Measurements from ENCODE around the gene NSRP1. TPM values are rescaled to one million over a fixed set of nuclear protein-coding genes. Genes with fewer than 3 reads are reported as not detected.

The NSRP1 gene
- total RNA-seq, 1 donor from 2014 or later, result 44.2 TPM

DNA sequence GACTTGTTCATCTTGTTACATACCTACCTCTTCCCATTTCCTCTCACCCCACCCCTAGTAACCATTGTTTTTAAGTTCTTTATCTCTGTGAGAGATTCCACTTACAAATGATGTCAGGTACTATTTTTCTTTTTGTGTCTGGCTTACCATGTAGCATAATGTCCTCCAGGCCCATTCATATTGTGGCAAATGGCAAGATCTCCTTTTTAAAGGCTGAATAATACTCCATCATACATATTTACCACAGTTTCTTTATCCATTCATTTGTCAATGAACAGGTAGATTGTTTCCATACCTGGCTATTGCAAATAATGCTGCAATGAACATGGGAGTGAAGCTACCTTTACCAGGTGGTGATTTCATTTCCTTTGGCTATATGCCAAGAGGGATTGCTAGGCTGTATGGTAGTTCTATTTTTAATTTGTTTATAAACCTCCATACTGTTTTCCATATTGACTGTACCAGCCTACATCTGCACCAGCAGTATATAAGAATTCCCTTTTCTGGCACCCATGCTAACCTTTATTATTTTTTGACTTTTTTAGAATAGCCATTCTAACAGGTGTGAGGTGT, 53.9 kb downstream of the NSRP1 start:
- ChIA-PET POLR2A (no interaction called here), CTCF (no interaction called here)
- intact Hi-C loops (cut with micrococcal nuclease), result no loop called here
- H3K36me3 Mint-ChIP-seq (ENCODE audit: low read depth), result peaks cover 42% of the 10 kb centered on the region
- DNase-seq, result no peak
- no peaks in the 10 kb centered on the region for H3K9me3 Mint-ChIP-seq
- TF ChIP-seq, protein P1, sequence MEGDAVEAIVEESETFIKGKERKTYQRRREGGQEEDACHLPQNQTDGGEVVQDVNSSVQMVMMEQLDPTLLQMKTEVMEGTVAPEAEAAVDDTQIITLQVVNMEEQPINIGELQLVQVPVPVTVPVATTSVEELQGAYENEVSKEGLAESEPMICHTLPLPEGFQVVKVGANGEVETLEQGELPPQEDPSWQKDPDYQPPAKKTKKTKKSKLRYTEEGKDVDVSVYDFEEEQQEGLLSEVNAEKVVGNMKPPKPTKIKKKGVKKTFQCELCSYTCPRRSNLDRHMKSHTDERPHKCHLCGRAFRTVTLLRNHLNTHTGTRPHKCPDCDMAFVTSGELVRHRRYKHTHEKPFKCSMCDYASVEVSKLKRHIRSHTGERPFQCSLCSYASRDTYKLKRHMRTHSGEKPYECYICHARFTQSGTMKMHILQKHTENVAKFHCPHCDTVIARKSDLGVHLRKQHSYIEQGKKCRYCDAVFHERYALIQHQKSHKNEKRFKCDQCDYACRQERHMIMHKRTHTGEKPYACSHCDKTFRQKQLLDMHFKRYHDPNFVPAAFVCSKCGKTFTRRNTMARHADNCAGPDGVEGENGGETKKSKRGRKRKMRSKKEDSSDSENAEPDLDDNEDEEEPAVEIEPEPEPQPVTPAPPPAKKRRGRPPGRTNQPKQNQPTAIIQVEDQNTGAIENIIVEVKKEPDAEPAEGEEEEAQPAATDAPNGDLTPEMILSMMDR (IDR thresholded peaks at IDR 0.05), result no peak
- no peak overlapping the region for H3K4me3 Mint-ChIP-seq
- H3K27me3 Mint-ChIP-seq, result no peaks in the 10 kb centered on the region
- H3K4me1 Mint-ChIP-seq, result peaks cover 22% of the 10 kb centered on the region
- H3K27ac Mint-ChIP-seq, result no peak overlapping the region
- ATAC-seq (ENCODE audit: low read depth), result no peak

DNA sequence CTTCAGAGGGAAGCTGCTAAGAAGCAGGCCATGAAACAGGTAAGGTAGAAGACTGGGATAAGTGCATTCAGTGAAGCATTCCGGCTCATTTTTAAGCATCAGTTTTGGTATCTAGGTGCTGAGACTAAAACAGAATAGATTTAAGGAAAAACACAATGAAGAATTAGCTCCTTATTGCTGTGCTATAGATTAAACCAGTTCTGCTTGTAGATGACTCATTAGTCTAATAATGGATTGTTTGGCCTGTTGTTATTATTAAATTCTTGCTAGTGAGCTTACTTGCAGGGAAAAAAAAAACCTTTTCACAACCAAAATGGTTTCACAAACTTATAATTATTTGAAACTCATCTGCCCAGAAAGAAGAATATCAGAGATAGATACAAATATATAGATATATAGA, 55.9 kb downstream of the NSRP1 start:
- H3K9me3 Mint-ChIP-seq, result no peaks in the 10 kb centered on the region
- no peak overlapping the region for H3K27ac Mint-ChIP-seq
- ChIA-PET POLR2A (interaction anchor here (0.6 to 0.7 kb wide), 2 partner anchors 10 to 40 kb away, joined by 3 read pairs; no protein-coding TSS in a partner anchor), CTCF (interaction anchor here (1.3 kb wide), 1 partner anchor 48 kb away, joined by 5 read pairs; no protein-coding TSS in a partner anchor)
- ATAC-seq (ENCODE audit: low read depth) (no peak), DNase-seq (no peak)
- H3K27me3 Mint-ChIP-seq, result no peaks in the 10 kb centered on the region
- TF ChIP-seq, protein P1 (IDR thresholded peaks at IDR 0.05), result no peak
- no peak overlapping the region for H3K4me3 Mint-ChIP-seq
- H3K36me3 Mint-ChIP-seq (ENCODE audit: low read depth), result peaks cover 53% of the 10 kb centered on the region
- intact Hi-C loops (cut with micrococcal nuclease), result no loop called here
- peaks cover 6% of the 10 kb centered on the region for H3K4me1 Mint-ChIP-seq

DNA sequence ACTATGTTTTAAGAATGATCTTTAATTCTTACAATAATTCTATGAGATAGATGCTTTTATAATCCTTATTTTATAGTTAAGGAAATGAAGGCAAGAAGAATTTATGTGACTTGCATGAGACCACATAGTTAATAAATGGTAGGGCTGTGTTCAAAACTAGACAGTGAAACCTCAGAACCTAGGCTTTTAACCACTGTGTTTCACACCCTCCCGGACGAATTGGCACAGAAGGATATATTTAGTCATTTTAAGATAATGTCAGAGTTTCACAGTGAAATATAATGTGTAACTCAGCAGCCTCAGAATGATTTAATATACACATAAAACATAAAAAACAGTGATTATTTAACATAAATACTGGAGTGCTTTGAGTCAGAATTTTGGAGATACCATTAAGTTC, 57.0 kb downstream of the NSRP1 start:
- ChIA-PET CTCF (no interaction called here), POLR2A (no interaction called here)
- H3K9me3 Mint-ChIP-seq, result no peaks in the 10 kb centered on the region
- intact Hi-C loops (cut with micrococcal nuclease), result no loop called here
- TF ChIP-seq, protein P1 (IDR thresholded peaks at IDR 0.05), result no peak
- ATAC-seq (ENCODE audit: low read depth) (no peak), DNase-seq (no peak)
- no peak overlapping the region for H3K4me3 Mint-ChIP-seq
- H3K27me3 Mint-ChIP-seq, result no peaks in the 10 kb centered on the region
- peaks cover 60% of the 10 kb centered on the region for H3K36me3 Mint-ChIP-seq (ENCODE audit: low read depth)
- H3K27ac Mint-ChIP-seq, result no peak overlapping the region
- H3K4me1 Mint-ChIP-seq, result peaks cover 6% of the 10 kb centered on the region

DNA sequence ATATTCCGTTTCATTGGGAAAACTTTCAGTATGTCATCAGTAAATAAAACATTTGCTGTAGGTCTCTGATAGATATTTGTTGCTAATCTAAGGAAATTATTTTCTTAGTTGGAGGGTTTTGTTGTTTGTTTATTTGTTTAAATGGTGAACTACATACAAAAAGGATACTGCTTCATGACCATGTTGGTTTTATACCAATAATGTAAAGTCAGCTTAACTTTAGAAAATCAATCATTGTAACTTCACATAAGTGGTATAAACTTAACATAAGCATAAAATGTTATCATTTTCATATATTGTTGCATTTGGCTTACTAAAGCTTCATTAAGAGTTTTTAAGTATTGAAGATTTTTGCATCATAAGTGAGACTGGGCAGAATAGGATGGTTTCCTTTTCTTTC, 57.9 kb downstream of the NSRP1 start:
- Mint-ChIP-seq H3K4me3 (no peak overlapping the region), H3K36me3 (ENCODE audit: low read depth) (peaks cover 63% of the 10 kb centered on the region), H3K27me3 (no peaks in the 10 kb centered on the region), H3K9me3 (no peaks in the 10 kb centered on the region), H3K4me1 (peaks cover 4% of the 10 kb centered on the region), H3K27ac (no peak overlapping the region)
- ChIA-PET CTCF (interaction anchor here (1.2 kb wide), 1 partner anchor 70 kb away, joined by 3 read pairs; no protein-coding TSS in a partner anchor), POLR2A (no interaction called here)
- ATAC-seq (ENCODE audit: low read depth), result no peak
- no peak for DNase-seq
- TF ChIP-seq, protein P1 (IDR thresholded peaks at IDR 0.05), result no peak
- intact Hi-C loops (cut with micrococcal nuclease), result no loop called here

DNA sequence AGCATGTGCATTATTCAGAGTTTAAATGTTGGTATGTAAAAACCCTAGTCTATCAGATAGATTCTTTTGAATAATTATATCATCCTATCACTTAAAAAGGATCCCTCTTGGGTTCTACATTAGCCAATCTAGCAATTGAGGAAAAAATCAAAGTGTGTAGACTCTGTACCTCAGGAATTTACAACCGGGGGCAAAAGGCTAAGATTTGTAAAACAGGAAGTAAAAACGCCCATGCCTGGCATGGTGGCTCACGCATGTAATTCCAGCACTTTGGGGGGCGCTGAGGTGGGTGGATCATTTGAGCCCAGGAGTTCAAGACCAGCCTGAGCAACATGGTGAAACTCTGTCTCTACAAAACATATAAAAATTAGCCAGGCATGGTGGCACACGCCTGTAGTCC, 60.2 kb downstream of the NSRP1 start:
- TF ChIP-seq, protein P1 (IDR thresholded peaks at IDR 0.05), result no peak
- DNase-seq, result no peak
- Mint-ChIP-seq H3K4me1 (no peaks in the 10 kb centered on the region), H3K36me3 (ENCODE audit: low read depth) (peaks cover 75% of the 10 kb centered on the region), H3K27ac (no peak overlapping the region), H3K27me3 (no peaks in the 10 kb centered on the region), H3K4me3 (no peak overlapping the region), H3K9me3 (no peaks in the 10 kb centered on the region)
- ATAC-seq (ENCODE audit: low read depth), result no peak
- POLR2A ChIA-PET, result no interaction called here
- CTCF ChIA-PET, result no interaction called here
- intact Hi-C loops (cut with micrococcal nuclease), result no loop called here
